ENCODE measurements around the gene SLC1A2.

DNA sequence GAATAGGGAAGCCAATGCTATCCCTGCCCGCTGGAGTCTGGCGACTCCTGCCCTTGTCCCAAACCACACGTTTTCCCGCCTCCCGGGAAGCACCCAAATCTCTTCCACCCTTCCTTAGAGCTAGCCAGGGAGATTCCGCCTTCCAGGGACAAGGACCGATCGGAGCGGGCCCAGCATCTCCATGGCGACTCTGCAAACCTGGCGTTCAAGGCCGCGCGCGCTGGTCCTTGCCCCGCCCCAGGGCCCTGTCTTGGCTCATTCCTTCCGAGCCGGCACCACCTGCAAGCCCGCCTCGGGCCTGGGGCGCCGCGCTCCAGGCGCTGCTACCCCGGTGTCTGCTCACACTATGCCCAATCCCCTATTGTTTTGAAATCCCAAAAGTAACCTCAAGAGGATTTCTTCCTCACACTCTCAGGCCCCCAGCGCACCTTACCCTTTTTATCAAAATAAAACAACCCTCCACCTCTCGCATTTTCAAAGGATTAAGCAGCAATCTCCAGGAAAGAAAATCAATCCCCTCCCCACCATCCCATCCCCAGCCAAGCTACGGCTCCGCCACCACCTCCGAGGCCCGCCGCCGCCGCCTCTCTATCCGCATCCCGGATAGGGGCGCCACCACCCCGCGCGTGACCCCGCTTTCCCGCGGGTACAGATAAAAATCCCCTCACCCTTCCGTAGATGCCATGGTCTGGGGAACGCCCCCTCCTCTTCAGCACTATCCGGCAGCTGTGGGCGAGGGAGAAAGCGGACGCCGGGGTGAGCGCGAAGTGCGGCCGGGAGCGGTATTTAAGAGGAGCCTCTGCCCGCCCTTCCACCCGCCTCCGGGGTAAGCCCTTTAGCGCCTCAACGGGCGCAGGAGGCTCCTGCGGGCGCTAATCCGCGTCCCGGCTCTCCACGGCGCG is 825 bp downstream of the SLC1A2 start:
- TF ChIP-seq, protein P1, sequence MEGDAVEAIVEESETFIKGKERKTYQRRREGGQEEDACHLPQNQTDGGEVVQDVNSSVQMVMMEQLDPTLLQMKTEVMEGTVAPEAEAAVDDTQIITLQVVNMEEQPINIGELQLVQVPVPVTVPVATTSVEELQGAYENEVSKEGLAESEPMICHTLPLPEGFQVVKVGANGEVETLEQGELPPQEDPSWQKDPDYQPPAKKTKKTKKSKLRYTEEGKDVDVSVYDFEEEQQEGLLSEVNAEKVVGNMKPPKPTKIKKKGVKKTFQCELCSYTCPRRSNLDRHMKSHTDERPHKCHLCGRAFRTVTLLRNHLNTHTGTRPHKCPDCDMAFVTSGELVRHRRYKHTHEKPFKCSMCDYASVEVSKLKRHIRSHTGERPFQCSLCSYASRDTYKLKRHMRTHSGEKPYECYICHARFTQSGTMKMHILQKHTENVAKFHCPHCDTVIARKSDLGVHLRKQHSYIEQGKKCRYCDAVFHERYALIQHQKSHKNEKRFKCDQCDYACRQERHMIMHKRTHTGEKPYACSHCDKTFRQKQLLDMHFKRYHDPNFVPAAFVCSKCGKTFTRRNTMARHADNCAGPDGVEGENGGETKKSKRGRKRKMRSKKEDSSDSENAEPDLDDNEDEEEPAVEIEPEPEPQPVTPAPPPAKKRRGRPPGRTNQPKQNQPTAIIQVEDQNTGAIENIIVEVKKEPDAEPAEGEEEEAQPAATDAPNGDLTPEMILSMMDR (IDR thresholded peaks at IDR 0.05) = no peak
- no peak for TF ChIP-seq POLR2A (IDR thresholded peaks at IDR 0.05)
- no peak for TF ChIP-seq POLR2AphosphoS5 (IDR thresholded peaks at IDR 0.05)

Data from breast epithelium (tissue), 3 donors.